GM19099 (cell line): ENCODE data around the gene SLC39A6.

ENCODE experiments used
- POLR2A ChIP-seq: IDR thresholded peaks from 3 replicates; pipeline ENCODE4 v1.6.1; 2011; ENCODE audit warnings: low read depth; ENCODE audit not compliant: insufficient read length; ENCODE audit errors: extremely low read depth

Gene SLC39A6

DNA sequence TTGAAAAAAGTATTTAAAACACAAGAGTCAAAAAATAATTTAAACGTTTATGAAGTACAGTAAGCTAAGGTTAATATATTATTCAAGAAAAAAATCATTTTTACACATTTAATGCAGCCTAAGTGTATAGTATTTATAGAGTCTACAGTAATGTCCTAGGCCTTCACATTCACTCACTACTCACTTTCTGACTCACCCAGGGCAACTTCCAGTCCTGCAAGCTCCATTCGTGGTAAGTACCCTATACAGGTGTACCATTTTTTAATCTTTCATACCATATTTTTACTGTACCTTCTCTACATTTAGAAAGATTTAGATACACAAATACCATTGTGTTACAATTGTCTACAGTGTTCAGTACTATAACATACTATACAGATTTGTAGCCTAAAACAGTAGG is 40.9 kb downstream of the SLC39A6 start:
- TF ChIP-seq POLR2A, result no peak

DNA sequence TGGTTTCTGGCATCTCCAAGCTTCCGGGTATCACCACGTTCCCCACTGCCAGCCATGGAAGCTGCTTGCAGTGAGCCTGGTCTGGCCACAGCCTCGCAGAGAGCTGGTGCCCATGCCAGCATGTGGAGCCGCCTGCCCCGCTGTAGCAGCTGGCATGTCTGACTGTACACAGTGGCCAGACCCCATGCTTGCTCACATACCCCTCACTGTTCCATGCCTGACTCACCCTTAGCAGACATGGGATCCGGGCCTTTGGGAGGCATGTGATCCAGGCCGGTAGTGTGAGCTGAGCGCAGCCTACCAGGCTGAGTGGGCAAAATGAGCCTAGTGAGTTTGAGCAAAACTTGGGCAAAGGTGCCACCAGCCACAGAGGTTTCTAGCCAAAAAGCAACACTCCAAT is 43.0 kb downstream of the SLC39A6 start:
- no peak for TF ChIP-seq POLR2A

- no peak for TF ChIP-seq POLR2A
Measured at GRCh38 chr18:36085195-36085594, 43.9 kb downstream of the SLC39A6 start.

DNA sequence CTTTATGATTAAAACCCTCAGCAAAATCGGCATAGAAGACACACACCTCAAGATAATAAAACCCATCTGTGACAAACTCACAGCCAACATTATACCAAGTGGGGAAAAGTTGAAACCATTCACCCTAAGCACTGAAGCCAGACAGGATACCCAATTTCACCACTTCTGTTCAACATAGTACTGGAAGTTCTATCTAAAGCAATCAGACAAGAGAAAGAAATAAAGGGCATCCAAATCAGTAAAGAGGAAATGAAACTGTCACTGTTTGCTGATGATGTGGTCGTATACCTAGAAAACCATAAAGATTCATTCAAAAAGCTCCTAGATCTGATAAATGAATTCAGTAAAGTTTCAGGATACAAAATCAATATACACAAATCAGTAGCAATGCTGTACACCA is 45.4 kb downstream of the SLC39A6 start:
- no peak for TF ChIP-seq POLR2A

DNA sequence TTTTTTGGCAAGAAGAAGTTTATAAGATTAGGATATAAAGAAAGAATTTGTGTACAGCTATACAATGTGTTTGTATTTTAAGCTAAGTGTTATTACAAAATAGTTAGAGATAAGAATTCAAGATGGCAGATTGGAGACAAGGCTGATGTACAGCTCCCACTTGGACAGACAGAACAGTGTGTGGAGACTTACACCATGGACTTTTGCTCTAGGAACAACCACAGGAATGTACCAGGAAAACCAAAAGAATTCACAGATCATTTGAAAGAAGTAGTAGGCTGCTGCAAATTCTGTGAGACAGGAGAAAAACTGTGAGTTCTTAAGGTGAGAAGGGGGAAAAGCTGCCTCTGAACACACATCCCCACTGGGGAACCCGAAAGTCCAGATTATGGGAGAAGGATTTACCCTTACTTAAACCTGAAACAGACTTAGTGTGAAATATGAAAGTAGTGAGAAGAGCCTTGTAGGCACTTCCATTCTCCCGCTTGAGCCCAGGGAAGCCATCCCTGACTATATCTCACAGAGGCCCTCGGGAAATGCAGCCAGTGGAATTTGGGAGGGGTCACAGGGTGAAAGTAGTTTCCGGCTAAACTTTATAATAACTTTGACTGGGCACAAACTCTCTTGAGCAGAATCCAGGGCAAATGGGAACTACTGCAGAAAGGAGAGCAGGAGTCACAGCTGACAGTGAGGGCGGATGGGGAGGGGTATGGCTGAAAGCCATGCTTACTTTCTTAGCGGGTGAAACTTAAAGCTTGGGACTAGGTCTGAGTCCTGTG is 50.2 kb downstream of the SLC39A6 start:
- no peak for TF ChIP-seq POLR2A

GRCh38 chr18:36075862-36076587 is 53.1 kb downstream of the SLC39A6 start:
- no peak for TF ChIP-seq POLR2A

DNA sequence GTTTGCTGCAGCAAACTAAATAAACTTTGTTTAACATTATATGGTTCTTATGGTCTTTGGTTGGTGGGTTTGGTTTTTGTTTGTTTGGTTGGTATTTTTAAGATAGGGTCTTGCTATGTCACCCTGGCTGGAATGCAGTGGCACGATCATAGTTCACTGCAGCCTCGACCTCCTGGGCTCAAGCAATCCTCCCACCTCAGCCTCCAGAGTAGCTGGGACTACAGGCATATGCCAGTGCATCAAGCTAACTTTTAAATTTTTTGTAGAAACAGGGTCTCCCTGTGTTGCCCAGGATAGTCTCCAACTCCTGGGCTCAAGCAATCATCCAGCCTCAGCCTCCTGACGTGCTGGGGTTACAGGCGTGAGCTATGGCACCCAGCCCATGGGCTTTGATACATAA is 54.7 kb downstream of the SLC39A6 start:
- no peak for TF ChIP-seq POLR2A

- TF ChIP-seq POLR2A, result no peak
Measured at GRCh38 chr18:36073676-36074075, 55.5 kb downstream of the SLC39A6 start.

GRCh38 chr18:36067055-36067957 is 61.8 kb downstream of the SLC39A6 start, which contains the start of gene RPRD1A:
RPRD1A (minus strand) TSS chr18:36067559; CDS start chr18:36067404, 155 bp downstream.
- peak; percentile 69 for TF ChIP-seq POLR2A

- TF ChIP-seq POLR2A, result no peak
Measured at GRCh38 chr18:36066686-36067054, 62.5 kb downstream of the SLC39A6 start.

DNA sequence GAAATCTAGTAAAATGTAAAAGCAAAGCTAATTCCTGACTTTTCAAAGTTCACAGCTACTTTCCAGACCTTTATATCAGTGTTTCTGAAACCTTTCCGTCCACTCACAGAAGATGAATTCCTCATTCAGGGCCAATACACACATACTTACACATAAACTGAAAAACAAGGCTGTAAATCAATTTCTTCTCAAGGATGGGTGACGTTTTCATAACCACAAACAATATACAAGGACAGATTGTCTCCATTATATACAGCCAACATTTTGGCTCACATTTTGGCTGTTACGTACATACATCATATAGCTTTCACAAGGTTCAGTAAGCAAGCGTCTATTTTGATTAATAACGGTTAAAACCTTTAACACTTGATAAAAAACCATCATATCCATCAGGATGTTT is 63.1 kb downstream of the SLC39A6 start:
- no peak for TF ChIP-seq POLR2A

DNA sequence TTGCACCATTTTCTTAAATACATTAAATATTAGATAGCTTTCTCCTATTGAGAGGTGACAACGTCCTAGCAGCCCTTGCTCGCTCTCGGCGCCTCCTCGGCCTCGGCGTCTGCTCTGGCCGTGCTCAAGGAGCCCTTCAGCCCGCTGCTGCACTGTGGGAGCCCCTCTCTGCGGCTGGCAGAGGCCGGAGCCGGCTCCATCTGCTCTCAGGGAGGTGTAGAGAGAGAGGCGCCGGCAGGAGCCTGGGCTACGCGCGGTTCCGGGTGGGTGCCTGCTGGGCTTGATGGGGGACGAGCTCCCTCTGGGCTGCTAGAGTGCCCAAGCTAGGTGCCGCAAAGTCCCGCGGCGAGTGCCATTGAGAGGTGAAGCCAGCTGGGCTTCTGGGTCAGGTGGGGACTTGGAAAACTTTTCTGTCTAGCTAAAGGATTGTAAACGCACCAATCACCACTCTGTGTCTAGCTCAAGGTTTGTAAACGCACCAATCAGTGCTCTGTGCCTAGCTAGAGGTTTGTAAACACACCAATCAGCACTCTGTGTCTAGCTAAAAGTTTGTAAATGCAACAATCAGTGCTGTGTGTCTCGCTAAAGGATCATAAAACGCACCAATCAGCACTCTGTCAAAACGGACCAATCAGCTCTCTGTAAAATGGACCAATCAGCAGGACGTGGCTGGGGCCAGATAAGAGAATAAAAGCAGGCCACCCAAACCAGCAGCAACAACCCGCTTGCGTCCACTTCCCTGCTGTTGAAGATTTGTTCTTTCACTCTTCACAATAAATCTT is 64.9 kb downstream of the SLC39A6 start:
- no peak for TF ChIP-seq POLR2A

DNA sequence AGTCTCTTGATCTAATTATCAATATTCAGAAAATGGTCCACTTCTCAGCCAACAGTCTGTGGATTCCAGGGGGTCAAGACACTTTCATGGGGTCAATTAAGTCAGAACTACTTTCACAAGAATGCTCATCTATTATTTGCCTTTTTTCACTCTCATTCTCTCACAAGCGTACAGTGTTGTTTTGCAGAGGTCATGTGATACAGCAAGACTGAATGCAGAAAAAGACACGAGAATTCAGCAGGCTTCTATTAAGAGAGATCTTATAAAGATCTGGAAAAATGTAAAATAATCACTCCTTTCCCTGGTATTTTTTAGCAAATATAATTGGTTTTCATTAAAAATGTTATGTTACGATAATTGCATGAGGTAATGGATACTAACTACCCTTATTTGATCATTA is 70.5 kb downstream of the SLC39A6 start:
- TF ChIP-seq POLR2A, result no peak
